ENCODE data around the gene PTPN3.

- TF ChIP-seq, protein P1, sequence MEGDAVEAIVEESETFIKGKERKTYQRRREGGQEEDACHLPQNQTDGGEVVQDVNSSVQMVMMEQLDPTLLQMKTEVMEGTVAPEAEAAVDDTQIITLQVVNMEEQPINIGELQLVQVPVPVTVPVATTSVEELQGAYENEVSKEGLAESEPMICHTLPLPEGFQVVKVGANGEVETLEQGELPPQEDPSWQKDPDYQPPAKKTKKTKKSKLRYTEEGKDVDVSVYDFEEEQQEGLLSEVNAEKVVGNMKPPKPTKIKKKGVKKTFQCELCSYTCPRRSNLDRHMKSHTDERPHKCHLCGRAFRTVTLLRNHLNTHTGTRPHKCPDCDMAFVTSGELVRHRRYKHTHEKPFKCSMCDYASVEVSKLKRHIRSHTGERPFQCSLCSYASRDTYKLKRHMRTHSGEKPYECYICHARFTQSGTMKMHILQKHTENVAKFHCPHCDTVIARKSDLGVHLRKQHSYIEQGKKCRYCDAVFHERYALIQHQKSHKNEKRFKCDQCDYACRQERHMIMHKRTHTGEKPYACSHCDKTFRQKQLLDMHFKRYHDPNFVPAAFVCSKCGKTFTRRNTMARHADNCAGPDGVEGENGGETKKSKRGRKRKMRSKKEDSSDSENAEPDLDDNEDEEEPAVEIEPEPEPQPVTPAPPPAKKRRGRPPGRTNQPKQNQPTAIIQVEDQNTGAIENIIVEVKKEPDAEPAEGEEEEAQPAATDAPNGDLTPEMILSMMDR (IDR thresholded peaks at IDR 0.05) = no peak
- TF ChIP-seq, protein P2, sequence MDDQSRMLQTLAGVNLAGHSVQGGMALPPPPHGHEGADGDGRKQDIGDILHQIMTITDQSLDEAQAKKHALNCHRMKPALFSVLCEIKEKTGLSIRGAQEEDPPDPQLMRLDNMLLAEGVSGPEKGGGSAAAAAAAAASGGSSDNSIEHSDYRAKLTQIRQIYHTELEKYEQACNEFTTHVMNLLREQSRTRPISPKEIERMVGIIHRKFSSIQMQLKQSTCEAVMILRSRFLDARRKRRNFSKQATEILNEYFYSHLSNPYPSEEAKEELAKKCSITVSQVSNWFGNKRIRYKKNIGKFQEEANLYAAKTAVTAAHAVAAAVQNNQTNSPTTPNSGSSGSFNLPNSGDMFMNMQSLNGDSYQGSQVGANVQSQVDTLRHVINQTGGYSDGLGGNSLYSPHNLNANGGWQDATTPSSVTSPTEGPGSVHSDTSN (IDR thresholded peaks at IDR 0.05) = no peak
- TF ChIP-seq POLR2AphosphoS5 (IDR thresholded peaks at IDR 0.05; ENCODE audit: low read depth, low read length) (no peak), FOXM1 (IDR thresholded peaks at IDR 0.05; ENCODE audit: low read depth) (no peak)
Observed at GRCh38 chr9:109329638-109330258, 168.4 kb downstream of the PTPN3 start.
